ENCODE data around the gene GPR148. TPM values are rescaled to one million over a fixed set of nuclear protein-coding genes. Genes with fewer than 3 reads are reported as not detected.

Gene GPR148
- total RNA-seq, 1 donor from 2014 or later = not detected

- Mint-ChIP-seq H3K9me3 (ENCODE audit: unreplicated experiment) (no peaks in the 10 kb centered on the region), H3K27me3 (ENCODE audit: unreplicated experiment) (peaks cover 5% of the 10 kb centered on the region)
Measured at GRCh38 chr2:130766711-130767407, 38.0 kb downstream of the GPR148 start.

DNA sequence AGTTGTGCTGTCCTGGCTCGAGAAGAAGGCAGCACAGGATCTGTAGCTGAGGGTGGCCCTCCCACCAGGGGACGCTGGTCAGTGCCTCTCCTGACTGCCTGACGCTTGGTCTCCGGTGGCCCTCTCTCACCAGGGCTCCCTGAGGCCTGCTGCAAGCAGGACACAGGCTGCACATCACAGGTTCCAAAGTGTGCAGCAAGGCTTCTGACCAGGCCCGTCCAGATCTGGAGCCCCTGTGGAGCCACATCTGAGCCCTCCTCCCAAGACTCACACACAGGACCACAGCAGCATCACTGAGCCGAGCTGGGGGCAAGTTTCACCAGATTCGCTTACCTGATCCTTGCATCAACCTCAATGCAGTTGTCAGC lies 38.5 kb downstream of the GPR148 start:
- Mint-ChIP-seq H3K36me3 (ENCODE audit: low read depth, unreplicated experiment) (no peaks in the 10 kb centered on the region), H3K27ac (ENCODE audit: unreplicated experiment) (no peak overlapping the region), H3K9me3 (ENCODE audit: unreplicated experiment) (no peaks in the 10 kb centered on the region), H3K4me1 (ENCODE audit: unreplicated experiment) (peaks cover 11% of the 10 kb centered on the region), H3K4me3 (ENCODE audit: unreplicated experiment) (no peak overlapping the region), H3K27me3 (ENCODE audit: unreplicated experiment) (peaks cover 5% of the 10 kb centered on the region)
- DNase-seq (ENCODE audit: low spot score) = no peak
- TF ChIP-seq, protein P1, sequence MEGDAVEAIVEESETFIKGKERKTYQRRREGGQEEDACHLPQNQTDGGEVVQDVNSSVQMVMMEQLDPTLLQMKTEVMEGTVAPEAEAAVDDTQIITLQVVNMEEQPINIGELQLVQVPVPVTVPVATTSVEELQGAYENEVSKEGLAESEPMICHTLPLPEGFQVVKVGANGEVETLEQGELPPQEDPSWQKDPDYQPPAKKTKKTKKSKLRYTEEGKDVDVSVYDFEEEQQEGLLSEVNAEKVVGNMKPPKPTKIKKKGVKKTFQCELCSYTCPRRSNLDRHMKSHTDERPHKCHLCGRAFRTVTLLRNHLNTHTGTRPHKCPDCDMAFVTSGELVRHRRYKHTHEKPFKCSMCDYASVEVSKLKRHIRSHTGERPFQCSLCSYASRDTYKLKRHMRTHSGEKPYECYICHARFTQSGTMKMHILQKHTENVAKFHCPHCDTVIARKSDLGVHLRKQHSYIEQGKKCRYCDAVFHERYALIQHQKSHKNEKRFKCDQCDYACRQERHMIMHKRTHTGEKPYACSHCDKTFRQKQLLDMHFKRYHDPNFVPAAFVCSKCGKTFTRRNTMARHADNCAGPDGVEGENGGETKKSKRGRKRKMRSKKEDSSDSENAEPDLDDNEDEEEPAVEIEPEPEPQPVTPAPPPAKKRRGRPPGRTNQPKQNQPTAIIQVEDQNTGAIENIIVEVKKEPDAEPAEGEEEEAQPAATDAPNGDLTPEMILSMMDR (IDR thresholded peaks at IDR 0.05; ENCODE audit: unreplicated experiment) = no peak

More at GRCh38 chr2:130766711-130767407, 38.0 kb downstream of the GPR148 start:
- Mint-ChIP-seq H3K36me3 (ENCODE audit: low read depth, unreplicated experiment) (no peaks in the 10 kb centered on the region), H3K4me3 (ENCODE audit: unreplicated experiment) (no peak overlapping the region), H3K4me1 (ENCODE audit: unreplicated experiment) (peaks cover 11% of the 10 kb centered on the region), H3K27ac (ENCODE audit: unreplicated experiment) (no peak overlapping the region)
- TF ChIP-seq, protein P1 (IDR thresholded peaks at IDR 0.05; ENCODE audit: unreplicated experiment) = no peak
- no peak for DNase-seq (ENCODE audit: low spot score)

GRCh38 chr2:130768191-130768855 lies 39.5 kb downstream of the GPR148 start:
- H3K9me3 Mint-ChIP-seq (ENCODE audit: unreplicated experiment) = no peaks in the 10 kb centered on the region
- TF ChIP-seq, protein P1 (IDR thresholded peaks at IDR 0.05; ENCODE audit: unreplicated experiment) = no peak
- DNase-seq (ENCODE audit: low spot score) = no peak

DNA sequence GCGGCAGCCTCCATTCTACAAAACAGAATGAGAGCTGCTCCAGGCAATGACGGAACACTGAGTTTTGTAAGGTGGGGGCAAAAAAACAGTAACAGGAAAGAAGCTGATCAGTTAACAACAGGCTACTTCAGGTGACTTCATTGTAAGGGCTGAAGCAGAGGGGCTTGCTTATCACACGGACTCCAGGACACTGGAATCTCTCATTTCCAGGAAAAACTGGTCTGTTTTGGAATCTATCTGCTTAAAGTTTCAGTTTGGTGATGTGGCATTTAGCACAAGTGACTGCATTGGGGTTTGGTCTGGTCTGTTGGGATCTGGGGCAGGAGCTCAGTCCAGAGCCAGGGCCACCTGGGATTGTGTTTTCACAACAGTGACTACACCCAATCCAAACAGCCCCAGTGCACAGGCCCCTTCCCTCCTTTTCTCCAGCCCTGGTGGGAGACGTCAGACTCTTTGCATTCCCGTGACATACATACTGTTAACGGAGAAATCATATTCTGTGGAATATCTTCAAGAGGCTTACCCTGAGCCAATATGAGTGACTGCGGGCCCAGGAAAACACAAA lies 40.6 kb downstream of the GPR148 start:
- Mint-ChIP-seq H3K9me3 (ENCODE audit: unreplicated experiment) (no peaks in the 10 kb centered on the region), H3K27me3 (ENCODE audit: unreplicated experiment) (peaks cover 5% of the 10 kb centered on the region), H3K27ac (ENCODE audit: unreplicated experiment) (no peak overlapping the region), H3K4me1 (ENCODE audit: unreplicated experiment) (peaks cover 11% of the 10 kb centered on the region), H3K4me3 (ENCODE audit: unreplicated experiment) (no peak overlapping the region), H3K36me3 (ENCODE audit: low read depth, unreplicated experiment) (no peaks in the 10 kb centered on the region)
- DNase-seq (ENCODE audit: low spot score) = no peak
- TF ChIP-seq, protein P1 (IDR thresholded peaks at IDR 0.05; ENCODE audit: unreplicated experiment) = no peak

More at GRCh38 chr2:130768191-130768855, 39.5 kb downstream of the GPR148 start:
- Mint-ChIP-seq H3K4me3 (ENCODE audit: unreplicated experiment) (no peak overlapping the region), H3K27ac (ENCODE audit: unreplicated experiment) (no peak overlapping the region), H3K36me3 (ENCODE audit: low read depth, unreplicated experiment) (no peaks in the 10 kb centered on the region), H3K27me3 (ENCODE audit: unreplicated experiment) (peaks cover 5% of the 10 kb centered on the region), H3K4me1 (ENCODE audit: unreplicated experiment) (peaks cover 11% of the 10 kb centered on the region)

DNA sequence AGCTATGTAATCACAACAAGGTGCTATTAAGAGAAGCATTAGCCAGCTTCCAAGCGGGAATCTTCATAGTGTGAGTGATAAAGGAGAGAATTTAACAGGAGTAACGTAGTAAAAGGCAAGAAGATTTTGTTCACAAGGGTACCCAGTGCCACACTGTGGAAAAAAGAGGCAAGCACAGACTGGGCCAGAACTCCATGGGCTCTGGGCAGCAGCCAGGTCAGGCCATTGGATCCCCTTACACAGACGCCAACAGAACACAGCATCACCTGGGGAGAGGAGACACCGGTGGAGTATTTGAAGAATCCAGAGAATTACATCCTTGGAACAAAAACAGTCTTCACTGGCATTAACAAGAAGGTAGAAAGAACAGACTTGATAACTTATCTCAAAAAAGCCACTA lies 47.7 kb downstream of the GPR148 start:
- TF ChIP-seq, protein P1 (IDR thresholded peaks at IDR 0.05; ENCODE audit: unreplicated experiment) = no peak
- Mint-ChIP-seq H3K4me3 (ENCODE audit: unreplicated experiment) (no peak overlapping the region), H3K9me3 (ENCODE audit: unreplicated experiment) (no peaks in the 10 kb centered on the region), H3K27ac (ENCODE audit: unreplicated experiment) (no peak overlapping the region), H3K4me1 (ENCODE audit: unreplicated experiment) (no peaks in the 10 kb centered on the region), H3K27me3 (ENCODE audit: unreplicated experiment) (no peaks in the 10 kb centered on the region), H3K36me3 (ENCODE audit: low read depth, unreplicated experiment) (no peaks in the 10 kb centered on the region)
- DNase-seq (ENCODE audit: low spot score) = no peak

Data from endothelial cell (in vitro differentiated cells).